Measurements from ENCODE around the gene RPS27.
"Not testable (repeated sequence)": the region's sequence is repeated elsewhere in the genome, so short reads cannot be mapped to it uniquely, and the experiment has no call there.

The RPS27 gene

GRCh38 chr1:153987621-153988020, 2.9 kb upstream of the RPS27 start:
- no peak for DNase-seq

GRCh38 chr1:153991151-153991630, 629 bp downstream of the RPS27 start:
- no peak for DNase-seq

- no peak for DNase-seq
These were observed 1.2 kb downstream of the RPS27 start for GRCh38 chr1:153991806-153992205.

- DNase-seq, result no peak
These were observed 4.6 kb downstream of the RPS27 start for GRCh38 chr1:153995202-153995601.

GRCh38 chr1:153995640-153996039, 5.1 kb downstream of the RPS27 start:
- no peak for DNase-seq

GRCh38 chr1:153996882-153997281, 6.3 kb downstream of the RPS27 start:
- DNase-seq, result not testable (repeated sequence)

- no peak for DNase-seq
These were observed 9.9 kb downstream of the RPS27 start for GRCh38 chr1:154000420-154000819.

GRCh38 chr1:154006136-154006535, 15.6 kb downstream of the RPS27 start:
- DNase-seq, result no peak

- DNase-seq, result no peak
These were observed 21.6 kb downstream of the RPS27 start for GRCh38 chr1:154012129-154012528.

GRCh38 chr1:154012543-154012942, 22.0 kb downstream of the RPS27 start:
- not testable (repeated sequence) for DNase-seq

- no peak for DNase-seq
These were observed 23.8 kb downstream of the RPS27 start for GRCh38 chr1:154014154-154014907.

- DNase-seq, result no peak
These were observed 28.7 kb downstream of the RPS27 start for GRCh38 chr1:154019269-154019668.

GRCh38 chr1:154019940-154020339, 29.4 kb downstream of the RPS27 start:
- no peak for DNase-seq

GRCh38 chr1:154033697-154034096, 43.1 kb downstream of the RPS27 start:
- not testable (repeated sequence) for DNase-seq
